ENCODE results near the gene CDHR5.
A peak's percentile ranks its signal among the peaks of the same experiment; 100 is the strongest.

The CDHR5 gene

DNA sequence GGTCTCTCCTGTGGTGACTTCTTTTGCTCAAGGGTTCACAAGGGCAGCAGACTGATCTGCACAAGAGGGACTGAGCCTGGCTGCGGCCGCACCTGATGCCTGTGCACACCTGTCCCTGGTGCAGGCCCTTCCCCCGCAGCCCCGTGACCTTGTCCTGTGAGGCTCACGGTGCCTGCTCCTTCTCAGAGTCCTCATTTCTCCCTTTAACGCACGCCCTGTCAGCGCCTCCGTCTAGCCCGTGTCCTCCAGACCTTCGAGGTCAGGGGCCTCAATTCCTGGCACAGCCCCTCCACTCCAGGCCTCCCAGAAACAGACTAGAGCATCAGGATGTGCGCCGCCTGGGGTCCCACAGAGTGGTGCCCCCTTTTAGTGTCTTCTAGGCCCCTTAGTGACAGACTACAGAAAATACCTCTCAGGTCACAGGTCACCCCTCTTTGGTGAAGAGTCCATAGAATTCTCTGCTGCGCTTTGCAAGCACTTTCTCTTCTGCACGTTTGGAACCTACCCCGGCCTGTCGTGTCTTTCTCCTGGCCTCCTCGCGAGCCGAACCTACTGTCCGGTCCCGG lies 11.3 kb upstream of the CDHR5 start:
- peak overlapping the region; percentile 97 for H3K23ac ChIP-seq (ENCODE audit: low read depth, low read length, poor library complexity)
- no peak for DNase-seq (ENCODE audit: low spot score)
- peaks cover 0 to 23% (median 5%) of the 10 kb centered on the region in 3 experiments for H3K27me3 ChIP-seq (ENCODE audit: control insufficient read depth in 3 of 3, insufficient read depth in 3 of 3, low read depth in 1 of 3, low read length in 3 of 3)
- H3K27ac ChIP-seq (replicated peaks; ENCODE audit: low read length) = no peak overlapping the region
- no peak overlapping the region for H3K4ac ChIP-seq (ENCODE audit: low read length)
- H2AK5ac ChIP-seq (ENCODE audit: low read depth, low read length) = peak overlapping the region; percentile 94
- H4K8ac ChIP-seq (ENCODE audit: low read depth, low read length) = no peak overlapping the region
- H3K36me3 ChIP-seq (replicated peaks in 1 of 2; ENCODE audit: control insufficient read depth in 2 of 2, insufficient read depth in 2 of 2, low read length in 2 of 2) = peaks cover 0 to 1% of the 10 kb centered on the region in 2 donors
- peak overlapping the region; percentile 78 for H2BK12ac ChIP-seq (ENCODE audit: low read length)
- no peak overlapping the region for H4K91ac ChIP-seq (ENCODE audit: low read depth, low read length, poor library complexity)
- peak overlapping the region in 1 of 2 donors; percentile 46 for H3K4me3 ChIP-seq (ENCODE audit: low read length in 2 of 2)
- peak overlapping the region; percentile 92 for H3K18ac ChIP-seq (ENCODE audit: low read length)
- peak overlapping the region; percentile 98 for H3K4me2 ChIP-seq (ENCODE audit: insufficient read depth, low read length, poor library complexity, severe bottlenecking)
- peak overlapping the region; percentile 57 for H2BK5ac ChIP-seq (ENCODE audit: low read length)
- H2AFZ ChIP-seq (ENCODE audit: low read length) = no peak overlapping the region
- H3K9ac ChIP-seq (ENCODE audit: low read depth, low read length, poor library complexity) = peak overlapping the region; percentile 77
- H3K14ac ChIP-seq (ENCODE audit: low read length) = no peak overlapping the region
- H2BK120ac ChIP-seq (ENCODE audit: low read depth, low read length) = peak overlapping the region; percentile 81
- peaks cover 5% of the 10 kb centered on the region for H3K79me1 ChIP-seq (ENCODE audit: low read depth, low read length)
- H3K9me3 ChIP-seq (replicated peaks in 1 of 2; ENCODE audit: control insufficient read depth in 2 of 2, insufficient read depth in 1 of 2, low read depth in 1 of 2, low read length in 2 of 2) = no peaks in the 10 kb centered on the region
- H3K4me1 ChIP-seq (ENCODE audit: control insufficient read depth in 2 of 2, insufficient read depth in 1 of 2, low read depth in 1 of 2, low read length in 2 of 2) = peaks cover 21 to 23% of the 10 kb centered on the region in 2 donors
- WGBS, 2 donors (ENCODE audit: extremely low coverage in 2 of 2, insufficient read length in 2 of 2, insufficient replicate concordance in 1 of 2) = no CpG with 5 or more reads among the region's 22 CpGs
- H2BK15ac ChIP-seq (ENCODE audit: low read length) = peak overlapping the region; percentile 99

DNA sequence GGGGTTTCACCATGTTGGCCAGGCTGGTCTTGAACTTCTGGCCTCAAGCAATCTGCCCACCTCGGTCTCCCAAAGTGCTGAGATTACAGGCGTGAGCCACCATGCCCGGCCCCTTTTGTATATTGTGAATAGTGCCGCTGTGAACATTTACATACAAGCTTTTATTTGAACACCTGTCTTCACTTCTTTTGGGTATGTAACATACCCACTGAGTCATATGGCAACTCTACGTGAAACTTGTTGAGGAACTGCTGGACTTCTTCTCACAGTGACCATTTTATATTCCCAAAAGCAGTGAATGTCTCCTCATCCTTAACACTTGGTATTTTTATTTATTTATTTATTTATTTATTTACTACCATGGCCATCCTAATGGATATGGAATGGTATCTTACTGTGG lies 6.1 kb upstream of the CDHR5 start:
- H3K9ac ChIP-seq (ENCODE audit: low read depth, low read length, poor library complexity) = no peak overlapping the region
- no peak overlapping the region for H4K91ac ChIP-seq (ENCODE audit: low read depth, low read length, poor library complexity)
- no CpG with 5 or more reads among the region's 5 CpGs for WGBS, 2 donors (ENCODE audit: extremely low coverage in 2 of 2, insufficient read length in 2 of 2, insufficient replicate concordance in 1 of 2)
- H3K9me3 ChIP-seq (replicated peaks in 1 of 2; ENCODE audit: control insufficient read depth in 2 of 2, insufficient read depth in 1 of 2, low read depth in 1 of 2, low read length in 2 of 2) = peaks cover 0 to 2% of the 10 kb centered on the region in 2 donors
- H2AK5ac ChIP-seq (ENCODE audit: low read depth, low read length) = no peak overlapping the region
- H2BK15ac ChIP-seq (ENCODE audit: low read length) = no peak overlapping the region
- H2BK12ac ChIP-seq (ENCODE audit: low read length) = no peak overlapping the region
- DNase-seq (ENCODE audit: low spot score) = no peak
- H2BK120ac ChIP-seq (ENCODE audit: low read depth, low read length) = no peak overlapping the region
- H4K8ac ChIP-seq (ENCODE audit: low read depth, low read length) = no peak overlapping the region
- no peak overlapping the region for H3K4ac ChIP-seq (ENCODE audit: low read length)
- H3K4me3 ChIP-seq (ENCODE audit: low read length in 2 of 2) = no peak overlapping the region
- no peak overlapping the region for H3K14ac ChIP-seq (ENCODE audit: low read length)
- no peak overlapping the region for H3K27ac ChIP-seq (replicated peaks; ENCODE audit: low read length)
- no peak overlapping the region for H2BK5ac ChIP-seq (ENCODE audit: low read length)
- H3K4me1 ChIP-seq (ENCODE audit: control insufficient read depth in 2 of 2, insufficient read depth in 1 of 2, low read depth in 1 of 2, low read length in 2 of 2) = peaks cover 0 to 1% of the 10 kb centered on the region in 2 donors
- no peaks in the 10 kb centered on the region for H3K79me1 ChIP-seq (ENCODE audit: low read depth, low read length)
- no peak overlapping the region for H3K4me2 ChIP-seq (ENCODE audit: insufficient read depth, low read length, poor library complexity, severe bottlenecking)
- peaks cover 0 to 10% (median 0%) of the 10 kb centered on the region in 3 experiments for H3K27me3 ChIP-seq (ENCODE audit: control insufficient read depth in 3 of 3, insufficient read depth in 3 of 3, low read depth in 1 of 3, low read length in 3 of 3)
- no peak overlapping the region for H3K18ac ChIP-seq (ENCODE audit: low read length)
- no peaks in the 10 kb centered on the region for H3K36me3 ChIP-seq (replicated peaks in 1 of 2; ENCODE audit: control insufficient read depth in 2 of 2, insufficient read depth in 2 of 2, low read length in 2 of 2)
- H3K23ac ChIP-seq (ENCODE audit: low read depth, low read length, poor library complexity) = no peak overlapping the region
- no peak overlapping the region for H2AFZ ChIP-seq (ENCODE audit: low read length)

DNA sequence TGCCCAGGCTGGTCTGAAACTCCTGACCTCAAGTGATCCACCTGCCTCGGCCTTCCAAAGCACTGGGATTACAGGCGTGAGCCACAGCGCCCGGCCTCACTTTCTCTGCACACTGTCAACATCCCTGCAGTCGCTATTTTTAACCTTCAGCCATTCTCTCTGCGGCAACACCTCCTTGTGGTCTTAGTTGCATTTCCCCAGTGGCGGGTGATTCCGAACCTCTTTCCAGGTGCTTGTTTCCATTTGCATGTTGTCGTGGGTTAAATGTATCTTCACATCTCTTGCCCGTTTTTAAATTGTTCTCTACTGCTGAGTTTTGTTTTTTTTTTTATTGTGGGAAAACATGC lies 4.5 kb upstream of the CDHR5 start:
- no peak overlapping the region for H3K4me2 ChIP-seq (ENCODE audit: insufficient read depth, low read length, poor library complexity, severe bottlenecking)
- no peak overlapping the region for H4K8ac ChIP-seq (ENCODE audit: low read depth, low read length)
- no peak overlapping the region for H3K27ac ChIP-seq (replicated peaks; ENCODE audit: low read length)
- H3K9ac ChIP-seq (ENCODE audit: low read depth, low read length, poor library complexity) = no peak overlapping the region
- WGBS, 2 donors (ENCODE audit: extremely low coverage in 2 of 2, insufficient read length in 2 of 2, insufficient replicate concordance in 1 of 2) = no CpG with 5 or more reads among the region's 10 CpGs
- no peak overlapping the region for H3K18ac ChIP-seq (ENCODE audit: low read length)
- H3K4ac ChIP-seq (ENCODE audit: low read length) = no peak overlapping the region
- no peak overlapping the region for H2BK5ac ChIP-seq (ENCODE audit: low read length)
- peaks cover 0 to 1% of the 10 kb centered on the region in 2 donors for H3K4me1 ChIP-seq (ENCODE audit: control insufficient read depth in 2 of 2, insufficient read depth in 1 of 2, low read depth in 1 of 2, low read length in 2 of 2)
- no peak overlapping the region for H2BK15ac ChIP-seq (ENCODE audit: low read length)
- peaks cover 0 to 11% (median 0%) of the 10 kb centered on the region in 3 experiments for H3K27me3 ChIP-seq (ENCODE audit: control insufficient read depth in 3 of 3, insufficient read depth in 3 of 3, low read depth in 1 of 3, low read length in 3 of 3)
- H3K79me1 ChIP-seq (ENCODE audit: low read depth, low read length) = no peaks in the 10 kb centered on the region
- no peak overlapping the region for H2AK5ac ChIP-seq (ENCODE audit: low read depth, low read length)
- no peak overlapping the region for H3K23ac ChIP-seq (ENCODE audit: low read depth, low read length, poor library complexity)
- H2BK120ac ChIP-seq (ENCODE audit: low read depth, low read length) = no peak overlapping the region
- no peak for DNase-seq (ENCODE audit: low spot score)
- no peak overlapping the region for H3K14ac ChIP-seq (ENCODE audit: low read length)
- H3K4me3 ChIP-seq (ENCODE audit: low read length in 2 of 2) = no peak overlapping the region
- peaks cover 0 to 2% of the 10 kb centered on the region in 2 donors for H3K9me3 ChIP-seq (replicated peaks in 1 of 2; ENCODE audit: control insufficient read depth in 2 of 2, insufficient read depth in 1 of 2, low read depth in 1 of 2, low read length in 2 of 2)
- no peak overlapping the region for H4K91ac ChIP-seq (ENCODE audit: low read depth, low read length, poor library complexity)
- H2BK12ac ChIP-seq (ENCODE audit: low read length) = no peak overlapping the region
- peaks cover 0 to 2% of the 10 kb centered on the region in 2 donors for H3K36me3 ChIP-seq (replicated peaks in 1 of 2; ENCODE audit: control insufficient read depth in 2 of 2, insufficient read depth in 2 of 2, low read length in 2 of 2)
- H2AFZ ChIP-seq (ENCODE audit: low read length) = no peak overlapping the region

DNA sequence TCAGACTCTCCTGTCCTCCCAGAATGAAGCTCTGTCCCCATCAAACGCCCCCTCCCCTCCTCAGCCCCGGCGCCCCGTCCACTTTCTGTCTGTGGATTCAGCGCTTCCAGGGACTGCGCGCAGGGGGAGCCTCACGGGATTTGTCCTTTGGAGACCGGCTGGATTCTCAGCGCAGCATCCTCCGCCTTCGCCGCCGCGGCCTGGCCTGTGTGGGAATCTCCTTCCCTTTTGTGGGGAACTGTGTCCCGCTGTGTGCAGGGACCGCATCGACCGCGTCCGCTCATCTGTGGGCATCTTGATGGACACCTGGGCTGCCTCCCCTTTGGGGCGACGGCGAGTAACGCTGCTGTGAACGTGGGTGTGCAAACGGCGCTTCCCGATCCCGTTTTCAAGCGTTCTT lies 3.3 kb upstream of the CDHR5 start:
- H3K9me3 ChIP-seq (replicated peaks in 1 of 2; ENCODE audit: control insufficient read depth in 2 of 2, insufficient read depth in 1 of 2, low read depth in 1 of 2, low read length in 2 of 2) = peaks cover 0 to 2% of the 10 kb centered on the region in 2 donors
- H3K36me3 ChIP-seq (replicated peaks in 1 of 2; ENCODE audit: control insufficient read depth in 2 of 2, insufficient read depth in 2 of 2, low read length in 2 of 2) = peaks cover 0 to 3% of the 10 kb centered on the region in 2 donors
- no peak overlapping the region for H2BK5ac ChIP-seq (ENCODE audit: low read length)
- H3K9ac ChIP-seq (ENCODE audit: low read depth, low read length, poor library complexity) = no peak overlapping the region
- no CpG with 5 or more reads among the region's 31 CpGs for WGBS, 2 donors (ENCODE audit: extremely low coverage in 2 of 2, insufficient read length in 2 of 2, insufficient replicate concordance in 1 of 2)
- no peak overlapping the region for H2AK5ac ChIP-seq (ENCODE audit: low read depth, low read length)
- H4K8ac ChIP-seq (ENCODE audit: low read depth, low read length) = no peak overlapping the region
- H3K27me3 ChIP-seq (ENCODE audit: control insufficient read depth in 3 of 3, insufficient read depth in 3 of 3, low read depth in 1 of 3, low read length in 3 of 3) = peaks cover 0 to 11% (median 0%) of the 10 kb centered on the region in 3 experiments
- H2AFZ ChIP-seq (ENCODE audit: low read length) = no peak overlapping the region
- no peak for DNase-seq (ENCODE audit: low spot score)
- H3K23ac ChIP-seq (ENCODE audit: low read depth, low read length, poor library complexity) = no peak overlapping the region
- no peaks in the 10 kb centered on the region for H3K79me1 ChIP-seq (ENCODE audit: low read depth, low read length)
- peaks cover 0 to 1% of the 10 kb centered on the region in 2 donors for H3K4me1 ChIP-seq (ENCODE audit: control insufficient read depth in 2 of 2, insufficient read depth in 1 of 2, low read depth in 1 of 2, low read length in 2 of 2)
- H3K27ac ChIP-seq (replicated peaks; ENCODE audit: low read length) = no peak overlapping the region
- H2BK120ac ChIP-seq (ENCODE audit: low read depth, low read length) = no peak overlapping the region
- no peak overlapping the region for H3K4me2 ChIP-seq (ENCODE audit: insufficient read depth, low read length, poor library complexity, severe bottlenecking)
- no peak overlapping the region for H3K14ac ChIP-seq (ENCODE audit: low read length)
- H3K4me3 ChIP-seq (ENCODE audit: low read length in 2 of 2) = no peak overlapping the region
- no peak overlapping the region for H4K91ac ChIP-seq (ENCODE audit: low read depth, low read length, poor library complexity)
- no peak overlapping the region for H3K4ac ChIP-seq (ENCODE audit: low read length)
- H2BK12ac ChIP-seq (ENCODE audit: low read length) = no peak overlapping the region
- no peak overlapping the region for H3K18ac ChIP-seq (ENCODE audit: low read length)
- H2BK15ac ChIP-seq (ENCODE audit: low read length) = no peak overlapping the region

Measured in neuronal stem cell (in vitro differentiated cells).